K562 (cell line): Measurements from ENCODE around the gene OARD1. TPM values are rescaled to one million over a fixed set of nuclear protein-coding genes. Genes with fewer than 3 reads are reported as not detected.

Source experiments
- FOXP1 ChIP-seq: sonication (generic); formaldehyde crosslinking; IDR thresholded peaks from 2 replicates; pipeline ENCODE4 v1.8.0; 2022; ENCODE audit warnings: mild to moderate bottlenecking, missing genetic modification reagents
- MCM5 ChIP-seq: fragments of 450-650 bp; IDR thresholded peaks from 2 replicates; pipeline ENCODE4 v1.6.1; 2016; ENCODE audit warnings: low read depth
- POLR2B ChIP-seq: fragments of 450-650 bp; IDR thresholded peaks from 2 replicates; pipeline ENCODE4 v1.6.1; 2018; ENCODE audit warnings: low read depth; ENCODE audit not compliant: partially characterized antibody
- RAD21 ChIP-seq, 2 experiments: fragments of 250-450 bp in 1 of 2; fragments of 450-650 bp in 1 of 2; sonication (Bioruptor Pico) in 1 of 2; formaldehyde crosslinking in 1 of 2; IDR thresholded peaks in 1 of 2; conservative IDR thresholded peaks in 1 of 2; 2 replicates each; pipeline versions ENCODE4 v1.4.0 to v1.8.0; 2020 to 2022; ENCODE audit warnings: mild to moderate bottlenecking in 2 of 2, moderate library complexity in 1 of 2
- SAFB2 ChIP-seq: fragments of 200-400 bp; formaldehyde crosslinking; IDR thresholded peaks from 2 replicates; pipeline ENCODE4 v1.6.1; 2018; ENCODE audit warnings: borderline replicate concordance, low read length, low read depth, moderate library complexity; ENCODE audit not compliant: severe bottlenecking
- SMARCC2 ChIP-seq: fragments of 450-650 bp; IDR thresholded peaks from 2 replicates; pipeline ENCODE4 v1.6.1; 2017; ENCODE audit warnings: antibody characterized with exemption, moderate library complexity, mild to moderate bottlenecking, low read depth
- TBP ChIP-seq: optimal IDR thresholded peaks from 2 replicates; pipeline ENCODE3; 2011; ENCODE audit warnings: low read depth, low read length, improper control_type of control experiment
- ZBTB40 ChIP-seq, 2 experiments: fragments of 450-650 bp in 1 of 2; sonication (generic) in 1 of 2; formaldehyde crosslinking in 1 of 2; IDR thresholded peaks; 2 replicates each; pipeline versions ENCODE4 v1.7.1 to v1.9.0; 2016 to 2022; ENCODE audit warnings: inconsistent platforms in 1 of 2, mild to moderate bottlenecking in 1 of 2, missing genetic modification reagents in 1 of 2
- ZNF184 ChIP-seq: sonication (generic); formaldehyde crosslinking; IDR thresholded peaks from 2 replicates; pipeline ENCODE4 v1.5.0; 2020; ENCODE audit warnings: missing genetic modification reagents
- ZNF609 ChIP-seq: sonication (generic); formaldehyde crosslinking; IDR thresholded peaks from 2 replicates; pipeline ENCODE4 v1.8.1; 2023; ENCODE audit warnings: missing genetic modification reagents, mild to moderate bottlenecking, borderline replicate concordance
- ZNF696 ChIP-seq: fragments of 250-450 bp; sonication (Bioruptor Pico); conservative IDR thresholded peaks from 2 replicates; pipeline ENCODE4 v1.4.0; 2020; ENCODE audit warnings: mild to moderate bottlenecking, moderate library complexity
- polyA plus RNA-seq, 8 experiments: library from polyadenylated mRNA; depleted of rRNA in 4 of 8; stranded (reverse) in 5 of 8; unstranded in 3 of 8; fragments of >200 nt; fragmentation: Nextera tagmentation in 2 of 8; fragmentation: Illumina TruSeq in 1 of 8; extraction: Ambion mirVana in 2 of 8; extraction: Trizol in 1 of 8; gene quantifications; 2 replicates each; pipeline versions ENCODE4 v1.2.1 to v1.2.3, GENCODE V29; 2011 to 2014; ENCODE audit warnings: inconsistent platforms in 1 of 8, missing spikeins in 1 of 8
- total RNA-seq, 7 experiments: library from RNA; depleted of rRNA in 6 of 7; stranded (reverse); fragments of >200 nt in 6 of 7; fragmentation: Illumina TruSeq in 2 of 7; extraction: Trizol in 2 of 7; gene quantifications; 2 replicates each; pipeline versions ENCODE4 v1.2.1 to v1.2.3, GENCODE V29; 2011 to 2021; ENCODE audit warnings: low replicate concordance in 1 of 7

Gene OARD1
- total and polyA plus RNA-seq, 9 of the 15 experiments (the other 6 are each of a cell fraction or from before 2014, with no cell fraction given): 43.4 to 88.3 (median 61.1) TPM

- peak; percentile 26; the same call in 1 of the 2 replicates for TF ChIP-seq ZBTB40 (IDR thresholded peaks at IDR 0.05)
- no peak for TF ChIP-seq ZBTB40 (CRISPR knock-in tag; IDR thresholded peaks at IDR 0.05)
- no peak for TF ChIP-seq ZNF696 (CRISPR knock-in tag)
- peak; percentile 84 for TF ChIP-seq TBP
- no peak for TF ChIP-seq ZNF609 (CRISPR knock-in tag)
- TF ChIP-seq ZNF184 (CRISPR knock-in tag): no peak
- TF ChIP-seq MCM5: no peak
- peak; percentile 33; the same call in 1 of the 2 replicates for TF ChIP-seq FOXP1 (CRISPR knock-in tag)
- no peak for TF ChIP-seq SAFB2
- peak in 1 of 2 experiments; percentile 42; a peak in 2 of 4 replicates for TF ChIP-seq RAD21 (CRISPR knock-in tag; conservative IDR thresholded peaks at IDR 0.05 in 1 of 2, IDR thresholded peaks at IDR 0.05 in 1 of 2)
- TF ChIP-seq POLR2B: peak; percentile 95
- TF ChIP-seq SMARCC2: no peak
Measured at GRCh38 chr6:41073203-41073967, 1.2 kb upstream of the OARD1 start (continued).
